C4-2B (cell line): ENCODE measurements around the gene CNOT2.

ENCODE experiments used
- H3K27ac ChIP-seq: fragments of 450-650 bp; 2 replicates; pipeline ENCODE4 v1.5.1; 2017
- ZFX ChIP-seq: fragments of 450-650 bp; IDR thresholded peaks from 2 replicates; pipeline ENCODE4 v1.6.1; 2017
- TF ChIP-seq, protein P1 (sequence below): fragments of 450-650 bp; conservative IDR thresholded peaks from 2 replicates; pipeline ENCODE4 v1.5.1; 2017; ENCODE audit warnings: mild to moderate bottlenecking

The CNOT2 gene

DNA sequence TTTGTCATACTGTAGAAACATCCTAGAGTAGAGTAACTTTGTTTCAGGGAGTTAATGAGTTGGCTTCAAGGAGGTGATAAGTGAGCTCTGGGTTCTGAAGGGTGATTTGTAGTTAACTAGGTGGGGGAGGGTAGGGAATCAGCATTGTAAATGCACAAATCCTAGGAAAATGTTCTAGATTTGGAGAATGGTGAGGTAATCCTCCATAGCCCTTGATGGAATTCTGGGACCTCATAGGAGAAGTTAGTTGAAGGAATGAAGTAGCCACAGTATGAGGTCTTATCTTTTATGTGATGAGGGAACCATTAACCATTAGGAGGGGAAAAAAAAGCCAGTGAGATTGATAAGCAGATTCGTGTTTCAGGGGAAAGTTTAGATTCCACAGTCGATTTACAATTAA, 8.0 kb downstream of the CNOT2 start:
- no peak overlapping the region for H3K27ac ChIP-seq
- TF ChIP-seq, protein P1, sequence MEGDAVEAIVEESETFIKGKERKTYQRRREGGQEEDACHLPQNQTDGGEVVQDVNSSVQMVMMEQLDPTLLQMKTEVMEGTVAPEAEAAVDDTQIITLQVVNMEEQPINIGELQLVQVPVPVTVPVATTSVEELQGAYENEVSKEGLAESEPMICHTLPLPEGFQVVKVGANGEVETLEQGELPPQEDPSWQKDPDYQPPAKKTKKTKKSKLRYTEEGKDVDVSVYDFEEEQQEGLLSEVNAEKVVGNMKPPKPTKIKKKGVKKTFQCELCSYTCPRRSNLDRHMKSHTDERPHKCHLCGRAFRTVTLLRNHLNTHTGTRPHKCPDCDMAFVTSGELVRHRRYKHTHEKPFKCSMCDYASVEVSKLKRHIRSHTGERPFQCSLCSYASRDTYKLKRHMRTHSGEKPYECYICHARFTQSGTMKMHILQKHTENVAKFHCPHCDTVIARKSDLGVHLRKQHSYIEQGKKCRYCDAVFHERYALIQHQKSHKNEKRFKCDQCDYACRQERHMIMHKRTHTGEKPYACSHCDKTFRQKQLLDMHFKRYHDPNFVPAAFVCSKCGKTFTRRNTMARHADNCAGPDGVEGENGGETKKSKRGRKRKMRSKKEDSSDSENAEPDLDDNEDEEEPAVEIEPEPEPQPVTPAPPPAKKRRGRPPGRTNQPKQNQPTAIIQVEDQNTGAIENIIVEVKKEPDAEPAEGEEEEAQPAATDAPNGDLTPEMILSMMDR = no peak
- TF ChIP-seq ZFX = no peak

DNA sequence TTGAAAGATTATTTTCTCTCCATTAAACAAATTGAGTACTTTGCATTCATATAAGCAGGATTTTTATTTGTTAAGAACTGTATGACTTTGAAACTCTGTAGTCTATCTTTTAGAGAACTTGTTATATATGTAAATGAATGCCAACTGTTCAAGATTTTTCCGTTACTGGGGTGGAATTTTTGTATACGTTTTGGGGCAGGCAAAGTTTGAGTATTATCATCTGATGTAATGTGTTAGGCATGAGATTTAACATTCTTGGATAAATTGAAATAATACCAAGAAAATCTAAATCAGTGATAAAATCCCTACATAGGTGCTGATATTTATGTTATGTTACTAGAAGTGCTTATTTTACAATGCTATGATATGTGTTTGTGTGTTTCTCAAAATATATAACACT, 8.4 kb downstream of the CNOT2 start:
- TF ChIP-seq, protein P1 = no peak
- TF ChIP-seq ZFX = no peak
- H3K27ac ChIP-seq = no peak overlapping the region

DNA sequence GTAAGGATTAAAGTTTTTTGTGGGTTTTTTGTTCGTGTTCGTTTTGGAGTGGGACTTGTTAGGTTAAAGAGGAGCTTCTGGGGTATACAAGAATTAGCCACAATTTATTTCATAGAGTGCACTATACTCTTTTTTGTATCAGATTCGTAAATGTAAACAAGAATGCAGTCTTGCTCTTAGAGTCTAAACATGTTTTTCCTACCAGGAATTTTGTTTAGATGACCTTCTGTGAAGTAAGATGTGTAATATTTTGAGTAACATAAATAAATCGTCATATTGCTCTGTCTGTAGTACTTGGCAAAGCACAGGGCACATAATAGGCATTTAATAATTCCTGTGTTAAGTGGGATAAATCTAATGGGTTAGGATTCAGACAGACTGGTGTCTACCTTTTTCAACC, 9.6 kb downstream of the CNOT2 start:
- H3K27ac ChIP-seq = no peak overlapping the region
- TF ChIP-seq, protein P1 = no peak
- no peak for TF ChIP-seq ZFX

DNA sequence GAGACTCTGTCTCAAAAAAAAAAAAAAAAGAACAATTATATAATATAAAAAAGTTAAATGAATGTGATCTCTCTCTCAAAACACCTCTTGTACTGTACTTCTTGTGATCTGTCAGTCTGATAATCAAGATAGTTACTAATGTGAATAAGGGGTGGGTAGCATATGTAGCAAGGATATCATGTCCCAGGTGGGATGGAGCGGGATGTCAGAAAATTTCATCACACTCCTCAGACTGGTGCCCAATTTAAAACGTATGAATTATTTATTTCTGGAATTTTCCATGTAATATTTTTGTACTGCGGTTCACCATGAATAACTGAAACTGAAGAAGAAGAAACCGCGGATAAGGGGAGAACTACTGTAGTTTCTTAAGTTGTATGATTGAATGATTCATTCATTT, 11.0 kb downstream of the CNOT2 start:
- H3K27ac ChIP-seq = no peak overlapping the region
- no peak for TF ChIP-seq ZFX
- TF ChIP-seq, protein P1 = no peak

DNA sequence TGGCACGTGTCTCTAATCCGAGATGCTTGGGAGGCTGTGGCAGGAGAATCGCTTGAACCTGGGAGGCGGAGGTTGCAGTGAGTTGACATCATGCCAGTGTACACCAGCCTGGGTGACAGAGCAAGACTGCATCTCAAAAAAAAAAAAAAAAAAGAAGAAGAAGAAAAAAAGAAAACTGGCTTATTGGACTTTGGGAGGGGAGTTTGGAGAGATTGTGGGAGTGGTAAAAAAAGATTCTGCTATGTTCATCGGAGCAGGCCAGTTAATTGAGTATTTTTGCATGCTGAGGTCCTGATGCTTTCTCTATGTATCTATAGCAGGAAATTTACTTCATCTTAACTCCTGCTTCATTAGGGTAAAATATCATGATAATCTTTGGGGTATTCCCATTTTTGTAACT, 11.6 kb downstream of the CNOT2 start:
- H3K27ac ChIP-seq = no peak overlapping the region
- TF ChIP-seq, protein P1 = no peak
- no peak for TF ChIP-seq ZFX

DNA sequence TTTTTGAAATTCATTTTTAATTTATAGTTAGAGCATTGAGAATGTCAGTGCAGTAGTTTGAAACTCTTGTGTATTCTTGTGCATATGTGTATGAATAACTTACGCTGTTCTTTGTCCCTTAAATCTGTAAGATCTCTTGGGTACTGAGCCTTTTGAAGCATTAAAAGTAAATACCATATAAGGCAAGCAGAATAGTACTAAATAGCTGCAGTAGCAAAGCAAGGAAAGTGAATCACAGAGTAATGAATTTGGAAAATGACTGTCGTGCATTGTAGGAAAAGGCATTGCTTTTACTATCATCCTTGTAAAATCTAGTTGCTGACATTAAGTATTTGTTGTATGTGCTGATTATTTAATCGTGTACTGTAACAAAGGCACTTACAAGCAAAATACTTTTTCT, 12.1 kb downstream of the CNOT2 start:
- no peak overlapping the region for H3K27ac ChIP-seq
- TF ChIP-seq, protein P1 = no peak
- TF ChIP-seq ZFX = no peak

DNA sequence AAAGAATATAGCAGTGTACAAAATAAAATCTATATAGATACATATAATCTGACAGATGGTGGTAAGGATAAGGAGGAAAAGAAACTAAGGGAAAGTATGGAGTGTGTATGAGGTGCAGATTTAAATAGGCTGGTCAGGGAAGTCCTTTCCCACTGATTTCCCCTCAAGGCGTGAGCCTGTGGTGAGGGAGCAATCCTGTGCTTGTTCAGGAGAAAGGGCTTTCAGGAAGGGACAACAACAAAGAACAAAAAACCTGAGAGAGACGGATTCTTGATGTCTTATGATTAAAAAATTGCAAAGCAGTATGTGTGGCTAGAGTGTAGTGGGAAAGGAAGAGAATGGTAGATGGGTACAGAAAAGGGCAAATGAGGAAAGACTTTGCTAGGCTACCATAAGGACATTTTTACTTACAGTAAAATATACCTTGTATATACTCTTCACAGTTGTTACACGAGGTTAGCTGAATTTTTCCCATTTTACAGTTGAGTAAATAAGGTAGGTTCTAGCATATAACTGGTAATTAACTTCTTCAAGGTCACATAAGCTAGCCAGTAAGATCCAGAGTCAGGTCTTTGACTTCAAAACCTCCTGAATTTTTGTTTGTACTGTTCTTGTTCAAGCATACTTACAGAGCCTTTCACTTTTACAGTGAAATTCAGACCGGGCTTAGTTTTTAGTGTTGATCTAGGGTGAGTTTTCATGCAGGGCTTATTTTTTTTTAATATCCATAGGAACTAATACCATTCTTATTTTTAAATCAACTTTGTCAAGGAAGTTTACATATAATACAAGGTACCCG, 15.6 kb downstream of the CNOT2 start:
- TF ChIP-seq, protein P1 = no peak
- no peak for TF ChIP-seq ZFX
- no peak overlapping the region for H3K27ac ChIP-seq
